ENCODE data around the gene ACSM3. TPM values are rescaled to one million over a fixed set of nuclear protein-coding genes. Genes with fewer than 3 reads are reported as not detected.

The ACSM3 gene
- total RNA-seq, 2 donors from 2014 or later, result 1.6 to 1.8 TPM

GRCh38 chr16:20734056-20734455, 29.8 kb upstream of the ACSM3 start:
- WGBS, 2 experiments (ENCODE audit: insufficient coverage in 1 of 2, insufficient read length in 1 of 2), result 90 to 94% methylated on average over 2 to 3 of the region's 3 CpGs
- no peaks in the 10 kb centered on the region for H3K9me3 ChIP-seq (ENCODE audit: control insufficient read depth, low read length)
- Mint-ChIP-seq H3K4me1 (peaks cover 2% of the 10 kb centered on the region), H3K4me3 (no peak overlapping the region), H3K9me3 (no peaks in the 10 kb centered on the region), H3K27me3 (ENCODE audit: insufficient read depth) (peaks cover 6% of the 10 kb centered on the region), H3K36me3 (ENCODE audit: low read depth) (peaks cover 33% of the 10 kb centered on the region), H3K27ac (no peak overlapping the region)
- TF ChIP-seq CTCF (conservative IDR thresholded peaks at IDR 0.05), result no peak
- DNase-seq, result no peak
- H3K4me1 ChIP-seq (ENCODE audit: control insufficient read depth, insufficient read depth, low read length), result no peaks in the 10 kb centered on the region
- peaks cover 53% of the 10 kb centered on the region for H3K36me3 ChIP-seq (ENCODE audit: control insufficient read depth, insufficient read depth, low read length)
- H3K27ac ChIP-seq (ENCODE audit: low read depth, low read length), result no peak overlapping the region
- no peaks in the 10 kb centered on the region for H3K27me3 ChIP-seq (ENCODE audit: control insufficient read depth, insufficient read depth, low read length, poor library complexity, severe bottlenecking)
- H3K4me3 ChIP-seq (ENCODE audit: low read length), result no peak overlapping the region
- H3K9ac ChIP-seq (ENCODE audit: extremely low read depth, low read length, poor library complexity, severe bottlenecking), result no peak overlapping the region

- Histone ChIP-seq H3K4me3 (ENCODE audit: low read length) (no peak overlapping the region), H3K9ac (ENCODE audit: extremely low read depth, low read length, poor library complexity, severe bottlenecking) (no peak overlapping the region), H3K27ac (ENCODE audit: low read depth, low read length) (no peak overlapping the region), H3K9me3 (ENCODE audit: control insufficient read depth, low read length) (no peaks in the 10 kb centered on the region), H3K4me1 (ENCODE audit: control insufficient read depth, insufficient read depth, low read length) (no peaks in the 10 kb centered on the region), H3K36me3 (ENCODE audit: control insufficient read depth, insufficient read depth, low read length) (peaks cover 53% of the 10 kb centered on the region), H3K27me3 (ENCODE audit: control insufficient read depth, insufficient read depth, low read length, poor library complexity, severe bottlenecking) (no peaks in the 10 kb centered on the region)
- DNase-seq, result no peak
- Mint-ChIP-seq H3K27ac (no peak overlapping the region), H3K9me3 (no peaks in the 10 kb centered on the region), H3K36me3 (ENCODE audit: low read depth) (peaks cover 33% of the 10 kb centered on the region), H3K4me3 (no peak overlapping the region), H3K27me3 (ENCODE audit: insufficient read depth) (peaks cover 2% of the 10 kb centered on the region), H3K4me1 (peaks cover 2% of the 10 kb centered on the region)
- TF ChIP-seq CTCF (conservative IDR thresholded peaks at IDR 0.05), result no peak
- 83 to 90% methylated on average over 3 of the region's 3 CpGs for WGBS, 2 experiments (ENCODE audit: insufficient coverage in 1 of 2, insufficient read length in 1 of 2)
These were observed 29.0 kb upstream of the ACSM3 start for GRCh38 chr16:20734782-20735181.

GRCh38 chr16:20735490-20735889, 28.3 kb upstream of the ACSM3 start:
- H3K27ac ChIP-seq (ENCODE audit: low read depth, low read length), result no peak overlapping the region
- H3K27me3 ChIP-seq (ENCODE audit: control insufficient read depth, insufficient read depth, low read length, poor library complexity, severe bottlenecking), result no peaks in the 10 kb centered on the region
- WGBS, 2 experiments (ENCODE audit: insufficient coverage in 1 of 2, insufficient read length in 1 of 2), result 100% methylated on average over 1 of the region's 1 CpG; no CpG with 5 or more reads in 1 of the 2 experiments
- no peak for DNase-seq
- Mint-ChIP-seq H3K27me3 (ENCODE audit: insufficient read depth) (no peaks in the 10 kb centered on the region), H3K27ac (no peak overlapping the region), H3K36me3 (ENCODE audit: low read depth) (peaks cover 33% of the 10 kb centered on the region), H3K9me3 (no peaks in the 10 kb centered on the region), H3K4me1 (peaks cover 6% of the 10 kb centered on the region), H3K4me3 (no peak overlapping the region)
- no peaks in the 10 kb centered on the region for H3K4me1 ChIP-seq (ENCODE audit: control insufficient read depth, insufficient read depth, low read length)
- no peak for TF ChIP-seq CTCF (conservative IDR thresholded peaks at IDR 0.05)
- H3K9me3 ChIP-seq (ENCODE audit: control insufficient read depth, low read length), result no peaks in the 10 kb centered on the region
- H3K36me3 ChIP-seq (ENCODE audit: control insufficient read depth, insufficient read depth, low read length), result peaks cover 53% of the 10 kb centered on the region
- no peak overlapping the region for H3K9ac ChIP-seq (ENCODE audit: extremely low read depth, low read length, poor library complexity, severe bottlenecking)
- H3K4me3 ChIP-seq (ENCODE audit: low read length), result no peak overlapping the region

Measured in endodermal cell (in vitro differentiated cells).